Left renal cortex interstitium (tissue), 4 donors: ENCODE measurements around the gene P4HA2. TPM values are rescaled to one million over a fixed set of nuclear protein-coding genes. Genes with fewer than 3 reads are reported as not detected.
A peak's percentile ranks its signal among the peaks of the same experiment; 100 is the strongest.

Experiments
- DNase-seq, 4 donors: peaks; one replicate each; pipeline ENCODE4 v3.0.0-alpha.2; 2013; ENCODE audit warnings: low read depth in 4 of 4, low spot score in 2 of 4, missing footprints in 1 of 4
- polyA plus RNA-seq, 4 donors: library from polyadenylated mRNA; unstranded; fragments of 120-200 nt; gene quantifications; one replicate each; pipeline ENCODE4 v1.2.1, GENCODE V29; 2013; ENCODE audit not compliant: insufficient read length in 4 of 4

The P4HA2 gene
- 10 to 100 TPM; 28.2 to 35.2 (median 33.6) TPM for polyA plus RNA-seq

GRCh38 chr5:132227485-132228240 lies at the start of gene P4HA2:
P4HA2 (minus strand) TSS chr5:132227853; CDS start chr5:132218626, 9,227 bp downstream.
- DNase-seq, result peak in 2 of 4 donors; percentile 50 to 55

GRCh38 chr5:132277256-132277655 lies 49.6 kb upstream of the P4HA2 start:
- no peak for DNase-seq

GRCh38 chr5:132275367-132276220 lies 47.9 kb upstream of the P4HA2 start:
- no peak for DNase-seq

- no peak for DNase-seq
Measured at GRCh38 chr5:132274050-132274792, 46.6 kb upstream of the P4HA2 start.

- no peak for DNase-seq
Measured at GRCh38 chr5:132273631-132274030, 46.0 kb upstream of the P4HA2 start.

GRCh38 chr5:132272311-132273210 lies 44.9 kb upstream of the P4HA2 start:
- no peak for DNase-seq

GRCh38 chr5:132271251-132272246 lies 43.9 kb upstream of the P4HA2 start:
- DNase-seq, result no peak

- DNase-seq, result no peak
Measured at GRCh38 chr5:132270706-132271105, 43.1 kb upstream of the P4HA2 start.

GRCh38 chr5:132270335-132270665 lies 42.6 kb upstream of the P4HA2 start:
- no peak for DNase-seq

DNA sequence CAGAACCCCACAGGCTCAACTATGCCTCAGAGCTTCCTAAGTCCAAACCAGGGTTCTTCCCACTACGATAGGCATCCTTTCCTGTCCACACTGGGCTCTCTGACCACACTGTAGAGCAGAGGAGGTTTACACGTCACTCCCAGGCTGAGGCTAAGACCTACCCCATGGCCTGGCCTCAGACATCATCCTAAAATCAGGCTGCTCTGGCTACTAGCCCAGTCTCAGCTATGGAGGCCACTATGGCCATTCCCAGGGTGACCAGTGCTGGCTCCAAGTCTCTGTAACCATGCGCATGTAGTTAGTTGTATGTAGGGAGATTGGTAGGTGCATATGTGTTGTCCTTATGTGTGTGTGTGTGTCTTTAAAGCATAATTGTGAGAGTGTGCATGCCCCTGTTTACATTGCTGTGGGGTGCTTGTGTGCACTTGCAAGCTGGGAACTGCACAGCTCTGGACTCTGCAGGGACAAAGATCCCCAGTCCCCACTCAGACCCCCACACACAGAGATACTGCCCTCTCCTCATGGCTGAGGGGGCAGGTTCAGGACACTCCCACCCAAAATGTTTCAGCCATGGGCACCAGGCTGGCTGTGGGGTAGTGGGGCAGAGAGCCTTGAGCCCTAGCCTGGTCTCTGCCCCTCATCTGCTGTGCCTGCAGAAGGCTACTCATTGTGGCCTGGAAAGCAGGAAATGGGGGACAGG lies 42.1 kb upstream of the P4HA2 start:
- no peak for DNase-seq

- DNase-seq, result no peak
Measured at GRCh38 chr5:132268769-132269551, 41.3 kb upstream of the P4HA2 start.

- DNase-seq, result no peak
Measured at GRCh38 chr5:132267931-132268768, 40.5 kb upstream of the P4HA2 start.

GRCh38 chr5:132267166-132267739 lies 39.6 kb upstream of the P4HA2 start:
- DNase-seq, result no peak

GRCh38 chr5:132266836-132267160 lies 39.1 kb upstream of the P4HA2 start:
- DNase-seq, result no peak

DNA sequence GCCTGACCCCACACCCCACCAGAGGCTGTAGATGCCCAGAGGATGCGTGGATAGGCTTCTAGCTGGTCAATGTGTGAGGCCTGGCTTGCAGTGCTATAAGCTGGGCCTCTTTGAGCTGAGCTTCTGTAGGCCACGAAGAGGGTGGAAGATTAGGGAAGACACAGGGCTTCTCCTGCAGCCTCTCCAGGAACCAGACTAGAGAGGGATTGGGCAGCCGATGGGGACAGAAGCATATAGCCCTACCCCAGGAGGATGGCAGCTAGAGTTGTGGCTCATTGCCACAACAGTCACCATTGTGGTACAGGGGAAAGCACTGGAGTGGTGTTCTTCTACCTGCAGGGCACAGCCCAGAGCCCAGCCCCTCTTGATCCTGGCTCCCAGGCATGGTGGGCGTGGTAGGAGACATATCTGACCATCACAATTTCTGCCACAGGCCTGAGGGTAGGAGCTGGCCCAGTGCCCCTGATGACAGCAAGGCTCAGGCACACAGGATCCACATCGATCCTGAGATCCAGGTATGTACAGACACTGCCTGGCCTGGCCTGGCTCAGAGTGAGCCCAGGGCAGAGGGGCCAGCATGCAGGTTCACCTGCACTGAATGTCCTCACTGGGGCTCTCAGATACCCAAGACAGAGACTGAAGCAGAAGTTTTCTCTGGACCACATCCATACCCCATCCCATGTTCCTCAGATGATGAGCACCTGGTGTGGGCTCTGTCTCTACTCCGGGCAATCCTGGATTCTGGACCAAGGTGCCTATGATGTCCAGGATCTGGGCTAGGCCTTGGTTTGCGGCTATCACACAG lies 38.6 kb upstream of the P4HA2 start:
- no peak for DNase-seq
